ENCODE data around the gene ARHGEF19. TPM values are rescaled to one million over a fixed set of nuclear protein-coding genes. Genes with fewer than 3 reads are reported as not detected.

The ARHGEF19 gene
- total and polyA plus RNA-seq, 11 donors, result 0.97 to 3.8 (median 2.3) TPM

- no peak for ATAC-seq
- intact Hi-C loops (cut with DNase I), result loop anchor here in 2 of 10 donors (5.0 kb wide), 2 partner anchors 34 to 66 kb away; no protein-coding TSS in a partner anchor
- H3K9me3 ChIP-seq, result no peaks in the 10 kb centered on the region
- peaks cover 23 to 91% (median 83%) of the 10 kb centered on the region in 12 donors for H3K4me1 ChIP-seq
- TF ChIP-seq POLR2A (IDR thresholded peaks at IDR 0.05), result no peak
- TF ChIP-seq, protein P1, sequence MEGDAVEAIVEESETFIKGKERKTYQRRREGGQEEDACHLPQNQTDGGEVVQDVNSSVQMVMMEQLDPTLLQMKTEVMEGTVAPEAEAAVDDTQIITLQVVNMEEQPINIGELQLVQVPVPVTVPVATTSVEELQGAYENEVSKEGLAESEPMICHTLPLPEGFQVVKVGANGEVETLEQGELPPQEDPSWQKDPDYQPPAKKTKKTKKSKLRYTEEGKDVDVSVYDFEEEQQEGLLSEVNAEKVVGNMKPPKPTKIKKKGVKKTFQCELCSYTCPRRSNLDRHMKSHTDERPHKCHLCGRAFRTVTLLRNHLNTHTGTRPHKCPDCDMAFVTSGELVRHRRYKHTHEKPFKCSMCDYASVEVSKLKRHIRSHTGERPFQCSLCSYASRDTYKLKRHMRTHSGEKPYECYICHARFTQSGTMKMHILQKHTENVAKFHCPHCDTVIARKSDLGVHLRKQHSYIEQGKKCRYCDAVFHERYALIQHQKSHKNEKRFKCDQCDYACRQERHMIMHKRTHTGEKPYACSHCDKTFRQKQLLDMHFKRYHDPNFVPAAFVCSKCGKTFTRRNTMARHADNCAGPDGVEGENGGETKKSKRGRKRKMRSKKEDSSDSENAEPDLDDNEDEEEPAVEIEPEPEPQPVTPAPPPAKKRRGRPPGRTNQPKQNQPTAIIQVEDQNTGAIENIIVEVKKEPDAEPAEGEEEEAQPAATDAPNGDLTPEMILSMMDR (IDR thresholded peaks at IDR 0.05), result no peak
- peak overlapping the region in 2 of 12 donors; percentile 91 to 99 for H3K27ac ChIP-seq
- H3K36me3 ChIP-seq, result peaks cover 5 to 49% (median 29%) of the 10 kb centered on the region in 9 donors
- H3K27me3 ChIP-seq, result no peaks in the 10 kb centered on the region
- no peak overlapping the region for H3K4me3 ChIP-seq
- WGBS, 4 donors, result 76 to 88% (median 85%) methylated on average over 27 to 39 of the region's 39 CpGs
- DNase-seq, result no peak
Measured at GRCh38 chr1:16148329-16149092, 63.9 kb downstream of the ARHGEF19 start.

Other genes with a start within 250 kb of the ARHGEF19 start
- gene ZBTB17, start 236.6 kb downstream of the ARHGEF19 start, total RNA-seq, result 10 to 100 TPM; 14.5 to 29.2 (median 20.7) TPM
- 10 to 100 TPM; 26.5 to 28.2 TPM for gene ZBTB17, start 236.6 kb downstream of the ARHGEF19 start, polyA plus RNA-seq
- 1 to 10 TPM in 1 of 9 donors, under 1 TPM in 7, not detected in 1; 0.08 to 1.7 (median 0.21) TPM for gene SRARP, start 208.4 kb downstream of the ARHGEF19 start, total RNA-seq
- 1 to 10 TPM in 1 of 2 donors, under 1 TPM in 1; 0.32 to 1.1 TPM for gene SRARP, start 208.4 kb downstream of the ARHGEF19 start, polyA plus RNA-seq
- gene HSPB7, start 194.6 kb downstream of the ARHGEF19 start, total RNA-seq, result over 10,000 TPM in 1 of 9 donors, 1,000 to 10,000 TPM in 8; 2,598 to 10,910 (median 4,655) TPM
- gene HSPB7, start 194.6 kb downstream of the ARHGEF19 start, polyA plus RNA-seq, result 1,000 to 10,000 TPM; 7,048 to 8,299 TPM
- 1 to 10 TPM in 1 of 9 donors, under 1 TPM in 6, not detected in 2; 0.25 to 1.1 (median 0.53) TPM for gene CLCNKA, start 190.6 kb downstream of the ARHGEF19 start, total RNA-seq
- under 1 TPM; 0.25 to 0.95 TPM for gene CLCNKA, start 190.6 kb downstream of the ARHGEF19 start, polyA plus RNA-seq
- gene CLCNKB, start 168.9 kb downstream of the ARHGEF19 start, total RNA-seq, result 1 to 10 TPM in 8 of 9 donors, under 1 TPM in 1; 0.51 to 2.7 (median 1.8) TPM
- 1 to 10 TPM in 1 of 2 donors, under 1 TPM in 1; 0.50 to 1.5 TPM for gene CLCNKB, start 168.9 kb downstream of the ARHGEF19 start, polyA plus RNA-seq
- 10 to 100 TPM in 1 of 9 donors, 1 to 10 TPM in 8; 1.2 to 17.8 (median 3.4) TPM for gene FAM131C, start 139.0 kb downstream of the ARHGEF19 start, total RNA-seq
- gene FAM131C, start 139.0 kb downstream of the ARHGEF19 start, polyA plus RNA-seq, result 1 to 10 TPM; 1.1 to 9.3 TPM
- 10 to 100 TPM in 8 of 9 donors, 1 to 10 TPM in 1; 7.6 to 34.7 (median 14.8) TPM for gene EPHA2, start 56.6 kb downstream of the ARHGEF19 start, total RNA-seq
- gene EPHA2, start 56.6 kb downstream of the ARHGEF19 start, polyA plus RNA-seq, result 10 to 100 TPM in 1 of 2 donors, 1 to 10 TPM in 1; 5.6 to 14.0 TPM
- 1 to 10 TPM; 3.6 to 9.9 (median 5.7) TPM for gene CPLANE2, start 24.5 kb upstream of the ARHGEF19 start, total RNA-seq
- gene CPLANE2, start 24.5 kb upstream of the ARHGEF19 start, polyA plus RNA-seq, result 1 to 10 TPM; 5.7 to 6.2 TPM
- gene FBXO42, start 139.8 kb upstream of the ARHGEF19 start, total RNA-seq, result 10 to 100 TPM; 15.4 to 44.4 (median 22.9) TPM
- 10 to 100 TPM; 11.0 to 18.8 TPM for gene FBXO42, start 139.8 kb upstream of the ARHGEF19 start, polyA plus RNA-seq
- 100 to 1,000 TPM in 3 of 9 donors, 10 to 100 TPM in 6; 57.4 to 130 (median 94.4) TPM for gene SZRD1, start 154.6 kb upstream of the ARHGEF19 start, total RNA-seq
- 100 to 1,000 TPM in 1 of 2 donors, 10 to 100 TPM in 1; 54.4 to 140 TPM for gene SZRD1, start 154.6 kb upstream of the ARHGEF19 start, polyA plus RNA-seq
- not detected for gene SPATA21, start 224.8 kb upstream of the ARHGEF19 start, total RNA-seq
- gene SPATA21, start 224.8 kb upstream of the ARHGEF19 start, polyA plus RNA-seq, result under 1 TPM; 0.06 to 0.08 TPM
- 10 to 100 TPM; 10.7 to 53.0 (median 12.1) TPM for gene NECAP2, start 228.1 kb upstream of the ARHGEF19 start, total RNA-seq
- gene NECAP2, start 228.1 kb upstream of the ARHGEF19 start, polyA plus RNA-seq, result 10 to 100 TPM; 11.2 to 19.7 TPM

Measured in heart left ventricle (tissue), 16 donors.